NB4 (cell line): ENCODE data around the gene IFNGR1.
"Not testable (repeated sequence)": the region's sequence is repeated elsewhere in the genome, so short reads cannot be mapped to it uniquely, and the experiment has no call there.

Source experiments
- DNase-seq: peaks from one replicate; pipeline ENCODE4 v3.0.0; 2010; ENCODE audit warnings: low read depth
- H3K4me3 ChIP-seq: one replicate; pipeline ENCODE4 v1.5.1; 2011; ENCODE audit warnings: mild to moderate bottlenecking, low read depth, low read length, moderate library complexity
- CTCF ChIP-seq: IDR thresholded peaks from one replicate; pipeline ENCODE4 v1.5.1; 2012; ENCODE audit warnings: low read depth, low read length
- MAX ChIP-seq: IDR thresholded peaks from 2 replicates; pipeline ENCODE4 v1.6.1; 2011; ENCODE audit warnings: low read depth, low read length
- MYC ChIP-seq: IDR thresholded peaks from 2 replicates; pipeline ENCODE4 v1.6.1; 2011; ENCODE audit warnings: low read depth, low read length
- POLR2A ChIP-seq: IDR thresholded peaks from 2 replicates; pipeline ENCODE4 v1.6.1; 2011; ENCODE audit warnings: mild to moderate bottlenecking; ENCODE audit not compliant: insufficient read length; ENCODE audit errors: extremely low read depth

The IFNGR1 gene

GRCh38 chr6:137214931-137215330 lies 4.3 kb downstream of the IFNGR1 start:
- TF ChIP-seq MYC, result no peak
- TF ChIP-seq MAX, result no peak
- TF ChIP-seq CTCF, result no peak
- TF ChIP-seq POLR2A, result no peak
- no peak overlapping the region for H3K4me3 ChIP-seq
- no peak for DNase-seq

- TF ChIP-seq MAX (no peak), MYC (no peak), CTCF (no peak), POLR2A (no peak)
- no peak for DNase-seq
- H3K4me3 ChIP-seq, result no peak overlapping the region
These were observed 5.4 kb downstream of the IFNGR1 start for GRCh38 chr6:137213813-137214212.

GRCh38 chr6:137213331-137213740 lies 5.8 kb downstream of the IFNGR1 start:
- no peak for DNase-seq
- TF ChIP-seq POLR2A, result no peak
- TF ChIP-seq MAX, result no peak
- H3K4me3 ChIP-seq, result no peak overlapping the region

GRCh38 chr6:137211910-137212309 lies 7.3 kb downstream of the IFNGR1 start:
- DNase-seq, result no peak
- no peak for TF ChIP-seq CTCF
- no peak for TF ChIP-seq POLR2A
- no peak for TF ChIP-seq MYC
- no peak for TF ChIP-seq MAX
- H3K4me3 ChIP-seq, result no peak overlapping the region

- TF ChIP-seq MYC (no peak), MAX (no peak), CTCF (no peak), POLR2A (no peak)
- DNase-seq, result no peak
- H3K4me3 ChIP-seq, result no peak overlapping the region
These were observed 8.3 kb downstream of the IFNGR1 start for GRCh38 chr6:137210903-137211302.

- H3K4me3 ChIP-seq, result no peak overlapping the region
- DNase-seq, result no peak
- no peak for TF ChIP-seq MYC
- no peak for TF ChIP-seq MAX
- no peak for TF ChIP-seq CTCF
These were observed 10.9 kb downstream of the IFNGR1 start for GRCh38 chr6:137208279-137208678.

GRCh38 chr6:137207457-137207856 lies 11.7 kb downstream of the IFNGR1 start:
- not testable (repeated sequence) for H3K4me3 ChIP-seq, DNase-seq
